Measurements from ENCODE around the gene LCP1.

Gene LCP1

GRCh38 chr13:46126552-46127357 is 55.2 kb downstream of the LCP1 start:
- DNase-seq (ENCODE audit: low read depth), result no peak

- DNase-seq (ENCODE audit: low read depth), result no peak
These were observed 55.9 kb downstream of the LCP1 start for GRCh38 chr13:46126056-46126455.

GRCh38 chr13:46124967-46125933 is 56.7 kb downstream of the LCP1 start:
- DNase-seq (ENCODE audit: low read depth), result no peak

GRCh38 chr13:46124531-46124966 is 57.4 kb downstream of the LCP1 start:
- no peak for DNase-seq (ENCODE audit: low read depth)

- DNase-seq (ENCODE audit: low read depth), result no peak
These were observed 59.7 kb downstream of the LCP1 start for GRCh38 chr13:46122304-46122703.

GRCh38 chr13:46121597-46122163 is 60.3 kb downstream of the LCP1 start:
- no peak for DNase-seq (ENCODE audit: low read depth)

- DNase-seq (ENCODE audit: low read depth), result no peak
These were observed 60.9 kb downstream of the LCP1 start for GRCh38 chr13:46121033-46121432.

GRCh38 chr13:46119883-46120614 is 61.9 kb downstream of the LCP1 start:
- no peak for DNase-seq (ENCODE audit: low read depth)

GRCh38 chr13:46116653-46117502 is 65.1 kb downstream of the LCP1 start:
- DNase-seq (ENCODE audit: low read depth), result no peak

- no peak for DNase-seq (ENCODE audit: low read depth)
These were observed 67.4 kb downstream of the LCP1 start for GRCh38 chr13:46114613-46115012.

GRCh38 chr13:46113596-46113995 is 68.4 kb downstream of the LCP1 start:
- no peak for DNase-seq (ENCODE audit: low read depth)

- DNase-seq (ENCODE audit: low read depth), result no peak
These were observed 70.8 kb downstream of the LCP1 start for GRCh38 chr13:46111151-46111550.

- no peak for DNase-seq (ENCODE audit: low read depth)
These were observed 72.5 kb downstream of the LCP1 start for GRCh38 chr13:46109451-46109850.

- no peak for DNase-seq (ENCODE audit: low read depth)
These were observed 75.1 kb downstream of the LCP1 start for GRCh38 chr13:46106839-46107371.

GRCh38 chr13:46104868-46105267 is 77.1 kb downstream of the LCP1 start, which contains the start of gene CPB2:
Gene CPB2 (minus strand): TSS chr13:46105033. CDS start chr13:46105009, 24 bp downstream.
- DNase-seq (ENCODE audit: low read depth), result no peak

GRCh38 chr13:46103037-46103436 is 78.9 kb downstream of the LCP1 start:
- no peak for DNase-seq (ENCODE audit: low read depth)

- DNase-seq (ENCODE audit: low read depth), result no peak
These were observed 79.7 kb downstream of the LCP1 start for GRCh38 chr13:46102255-46102605.

GRCh38 chr13:46101484-46102254 is 80.3 kb downstream of the LCP1 start:
- no peak for DNase-seq (ENCODE audit: low read depth)

- no peak for DNase-seq (ENCODE audit: low read depth)
These were observed 81.0 kb downstream of the LCP1 start for GRCh38 chr13:46101002-46101401.
